Mesenteric fat pad (tissue), 1 donor: ENCODE measurements around the gene ELMO1. TPM values are rescaled to one million over a fixed set of nuclear protein-coding genes. Genes with fewer than 3 reads are reported as not detected.

ENCODE experiments used
- DNase-seq: peaks from one replicate; pipeline ENCODE4 v3.0.0-alpha.2; 2020; ENCODE audit warnings: low spot score
- total RNA-seq: library from RNA; stranded (reverse); fragmentation: NEBNext Ultra II Directional; extraction: Animal tissue kit (Norgen Biotek cat#: 25700); gene quantifications from one replicate; pipeline ENCODE4 v1.2.1, GENCODE V29; 2021
- donor health status: DM: yes; HTN: yes; CAD: no.

ELMO1 gene
- total RNA-seq, 1 donor from 2014 or later: 48.9 TPM

DNA sequence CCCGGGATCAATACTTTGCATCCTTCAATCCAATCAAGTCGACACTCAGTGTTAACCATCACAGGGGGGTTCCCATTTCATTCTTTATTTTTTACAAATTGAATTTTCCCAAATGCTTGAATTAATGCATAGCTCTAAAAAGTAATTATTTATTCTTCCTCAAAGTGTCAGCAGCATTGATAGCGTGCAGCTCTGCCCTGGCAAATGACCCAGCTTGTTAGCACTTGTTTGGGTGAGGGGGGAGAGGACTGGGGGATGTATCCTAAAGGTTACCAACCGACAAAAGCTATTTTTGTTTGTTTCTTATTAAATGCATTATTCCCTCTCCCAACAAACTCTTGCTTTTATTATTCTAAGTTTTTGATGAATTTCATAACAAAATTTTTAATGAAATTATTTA, 27.0 kb upstream of the ELMO1 start:
- no peak for DNase-seq

DNA sequence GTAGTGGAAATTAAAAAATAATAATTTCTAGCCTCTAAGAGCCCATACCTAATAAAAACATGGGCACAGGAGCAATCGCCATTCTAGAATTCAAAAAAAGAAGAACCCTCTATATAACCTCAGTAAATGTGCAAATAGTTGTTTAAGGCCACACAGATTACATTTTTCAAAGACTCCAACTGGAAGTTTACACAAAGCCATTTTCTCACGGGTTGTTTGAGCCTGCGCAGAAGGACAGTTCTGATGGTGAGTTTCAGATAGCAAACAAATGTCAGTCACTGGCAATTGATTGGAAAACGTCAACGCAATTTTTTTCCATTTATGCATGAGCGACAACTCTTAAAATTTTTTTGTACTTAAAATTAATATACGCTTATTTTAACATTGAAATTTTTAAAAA, 23.0 kb upstream of the ELMO1 start:
- no peak for DNase-seq

DNA sequence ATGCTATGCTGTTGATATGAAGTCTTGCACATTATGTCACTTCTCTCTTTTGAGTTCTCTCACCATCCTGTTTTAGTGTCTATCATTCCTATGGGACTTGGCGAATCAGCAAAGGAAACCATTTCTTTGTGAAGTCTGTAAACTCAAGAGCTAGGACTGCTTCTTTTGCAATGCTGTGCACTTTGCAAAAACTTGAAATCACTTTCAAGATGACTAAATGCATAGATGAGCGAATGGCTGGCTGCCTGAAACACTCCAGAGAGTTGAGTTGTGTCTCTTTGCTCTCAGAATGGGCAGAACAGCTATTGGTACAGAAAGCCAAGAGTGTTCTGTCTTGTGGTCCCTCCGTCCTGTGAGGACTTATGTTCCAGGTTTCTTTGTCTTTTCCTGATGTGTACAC, 18.3 kb upstream of the ELMO1 start:
- DNase-seq: no peak

DNA sequence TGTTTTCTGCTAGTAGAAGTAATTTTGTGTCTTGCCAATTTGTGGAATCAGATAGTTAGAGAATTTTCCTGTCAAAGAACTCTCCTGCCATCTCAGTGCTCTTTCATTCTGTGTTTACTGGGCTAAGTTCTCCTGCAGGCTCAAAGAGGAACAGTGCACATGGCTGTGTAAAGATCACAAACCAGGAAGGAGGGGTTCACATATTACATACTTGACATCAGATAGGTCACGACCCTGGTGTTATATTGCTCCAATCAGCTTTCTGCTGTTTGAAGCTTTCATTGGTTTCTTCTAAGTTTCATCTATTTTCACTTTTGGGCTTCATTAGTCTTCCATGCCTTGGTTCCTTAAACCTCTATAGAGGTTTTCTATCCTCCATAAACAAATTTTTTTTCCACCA, 13.5 kb upstream of the ELMO1 start:
- no peak for DNase-seq

DNA sequence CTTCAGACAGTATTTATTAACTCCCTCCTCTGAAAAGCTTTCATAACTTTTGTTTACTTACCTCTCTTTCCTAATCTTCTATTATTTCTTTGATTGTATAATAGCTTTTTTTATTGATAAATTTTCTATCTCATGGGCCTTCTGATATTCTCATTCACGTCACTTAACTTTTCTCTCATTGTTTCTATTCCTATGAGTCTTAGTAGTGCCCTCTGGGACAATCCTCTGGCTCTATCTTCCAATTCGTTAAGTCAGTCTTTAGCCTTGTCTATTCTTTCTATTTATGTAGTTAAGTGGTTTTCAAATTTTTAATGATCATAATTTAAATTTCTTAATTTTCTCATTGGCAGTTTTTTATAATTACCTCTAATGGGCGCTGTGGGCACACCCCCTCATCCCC, 6.4 kb upstream of the ELMO1 start:
- DNase-seq: no peak

DNA sequence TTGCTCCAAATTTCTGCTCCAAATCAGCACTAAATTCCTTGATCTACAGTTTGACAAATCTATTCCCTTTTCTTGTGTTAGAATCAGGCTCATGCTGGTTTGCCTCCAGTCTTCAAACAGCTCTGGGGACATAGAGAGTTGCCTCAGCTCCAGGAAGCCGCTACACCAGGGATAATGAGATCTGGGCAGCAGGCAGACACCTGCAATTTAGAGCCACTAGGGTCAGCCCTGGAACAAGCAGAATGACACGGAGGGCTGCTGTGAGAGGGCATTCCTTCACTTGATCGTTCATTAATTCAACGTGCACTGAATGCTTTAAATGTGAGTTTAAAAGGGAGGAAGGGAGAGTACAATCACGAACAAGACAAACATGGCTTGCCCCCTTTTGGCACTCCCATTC, 3.7 kb upstream of the ELMO1 start:
- no peak for DNase-seq

DNA sequence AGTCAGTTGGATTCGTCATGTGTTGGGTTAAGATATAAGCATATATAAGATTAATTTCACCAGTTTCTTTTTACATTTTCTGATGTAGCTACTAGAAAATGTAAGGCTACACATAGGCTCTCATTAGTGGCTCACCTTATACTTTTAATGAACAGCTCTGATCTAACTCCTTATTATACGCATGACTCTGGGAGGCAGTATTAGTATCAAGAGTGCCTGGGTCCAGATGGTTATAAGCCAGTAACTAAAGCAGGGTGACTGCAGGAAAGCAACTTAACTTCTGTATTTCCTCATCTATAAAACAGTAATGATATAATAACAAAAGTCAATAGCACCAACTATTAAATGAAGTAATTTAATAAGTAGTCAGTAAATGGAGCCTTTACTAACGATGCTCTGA, 1.4 kb upstream of the ELMO1 start:
- DNase-seq: no peak

DNA sequence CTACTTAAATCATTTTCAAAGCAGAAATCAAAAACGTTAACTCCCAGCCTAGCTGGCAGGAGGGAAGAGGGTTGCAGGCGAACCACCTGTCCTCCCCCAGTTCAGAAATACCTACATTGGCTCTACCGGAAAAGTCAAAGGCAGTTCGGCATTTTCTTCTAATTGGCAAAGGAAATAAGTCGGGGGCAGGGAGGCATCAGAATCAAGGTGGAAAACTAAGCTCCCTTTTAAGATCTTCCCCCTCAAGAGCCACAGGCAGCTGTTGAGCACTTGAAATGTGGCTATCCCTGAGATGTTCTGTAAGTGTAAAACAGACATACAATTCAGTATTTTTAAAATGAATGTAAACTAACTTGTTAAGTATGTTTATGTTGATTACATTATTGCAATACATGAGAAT, 957 bp upstream of the ELMO1 start:
- no peak for DNase-seq

DNA sequence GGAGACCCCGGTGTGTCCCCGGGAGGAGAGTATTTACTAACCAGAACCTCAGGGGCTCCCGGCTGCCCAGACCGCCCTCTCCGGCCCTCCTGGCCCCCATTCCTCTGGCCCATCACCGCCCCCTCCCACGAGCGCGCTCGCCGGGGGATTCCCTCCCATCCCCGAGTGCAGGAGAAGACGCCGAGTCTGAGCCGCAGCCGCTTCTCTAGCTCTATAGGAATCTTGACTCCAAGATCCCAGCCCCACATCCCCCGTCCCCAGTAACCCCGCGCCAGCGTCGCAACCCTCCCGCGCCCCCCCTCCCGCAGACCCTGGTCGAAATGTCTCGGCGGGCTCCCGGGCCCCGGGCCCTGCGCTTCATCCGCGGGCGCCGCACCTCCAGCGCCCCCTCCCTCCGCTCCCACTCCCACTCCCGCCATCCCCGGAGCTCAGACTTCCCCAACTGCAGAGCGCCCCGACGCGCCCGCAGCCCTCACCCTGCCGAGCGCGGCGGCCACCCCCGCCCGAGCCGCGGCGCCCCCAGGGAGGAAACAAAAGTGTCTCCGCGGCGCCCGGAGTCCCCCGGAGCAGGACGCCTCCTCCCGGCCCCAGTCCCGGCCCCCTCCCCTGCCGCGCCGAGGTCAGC, 541 bp downstream of the ELMO1 start:
- no peak for DNase-seq

DNA sequence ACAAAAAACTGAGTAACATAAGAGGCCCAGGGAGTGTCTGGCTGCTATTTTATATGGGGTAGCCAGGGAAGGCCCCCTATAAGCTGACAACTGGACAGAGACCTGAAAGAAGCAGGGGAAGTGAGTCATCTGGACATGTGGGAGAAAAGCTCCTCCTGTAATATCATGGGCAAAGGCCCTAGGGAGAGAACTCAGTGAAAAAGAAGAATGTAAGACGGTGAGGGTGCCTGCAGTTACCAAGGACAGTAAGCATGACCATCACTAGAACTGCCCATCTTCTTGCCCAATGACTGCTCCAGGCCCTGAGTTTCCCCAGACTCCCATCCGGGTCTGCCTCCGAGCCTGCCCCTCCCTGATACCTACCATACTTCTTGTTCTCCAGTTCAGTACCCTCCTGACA, 2.3 kb downstream of the ELMO1 start:
- no peak for DNase-seq

DNA sequence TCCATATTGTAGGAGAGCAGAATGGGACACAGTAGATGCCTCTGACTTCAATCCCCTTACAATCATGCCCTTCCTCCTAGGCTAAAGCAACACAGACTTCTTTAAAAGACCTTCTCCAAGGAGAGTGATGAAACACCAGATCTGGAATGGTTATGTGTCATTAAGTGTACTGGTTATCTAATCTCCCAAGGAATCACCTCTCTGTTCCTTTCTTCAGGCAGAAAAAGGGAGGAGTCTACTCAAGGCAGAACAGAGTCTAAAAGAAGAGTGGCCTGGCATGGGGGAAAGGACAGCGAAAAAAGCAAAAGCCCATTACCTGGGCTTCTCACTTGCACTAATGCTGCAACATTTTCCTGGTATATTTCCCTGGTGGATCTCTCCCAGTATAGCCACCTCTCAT, 2.9 kb downstream of the ELMO1 start:
- no peak for DNase-seq

DNA sequence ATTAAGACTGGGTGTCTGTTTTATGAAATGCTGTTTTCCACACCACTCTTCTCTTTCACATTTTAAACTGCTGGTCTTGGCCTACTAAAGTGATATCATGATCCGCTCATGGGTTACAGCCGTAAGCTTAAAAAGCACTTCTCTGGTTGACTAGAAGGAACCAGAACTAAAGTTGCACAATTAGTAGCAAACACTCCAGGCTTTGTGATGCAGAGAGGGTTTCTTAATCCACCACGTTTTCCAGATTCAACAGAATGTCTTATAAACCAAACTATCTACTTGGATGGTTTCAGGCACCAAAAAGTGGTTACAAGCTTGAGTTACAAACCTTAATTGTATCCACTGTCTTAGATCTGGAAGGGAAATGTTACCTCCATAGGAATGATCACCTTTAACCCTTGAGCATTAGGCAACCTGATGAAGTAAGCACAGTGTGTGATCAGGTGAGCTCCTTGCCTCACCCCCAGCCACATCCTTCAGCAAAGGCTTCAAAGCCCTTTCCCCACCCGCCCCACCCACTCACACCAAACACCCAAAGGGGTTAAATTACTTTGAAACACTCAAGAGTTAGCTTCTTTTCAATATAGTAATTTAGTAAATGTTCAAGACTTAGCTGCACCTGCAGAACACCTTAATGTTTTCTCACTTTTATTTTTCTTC, 3.5 kb downstream of the ELMO1 start:
- no peak for DNase-seq

DNA sequence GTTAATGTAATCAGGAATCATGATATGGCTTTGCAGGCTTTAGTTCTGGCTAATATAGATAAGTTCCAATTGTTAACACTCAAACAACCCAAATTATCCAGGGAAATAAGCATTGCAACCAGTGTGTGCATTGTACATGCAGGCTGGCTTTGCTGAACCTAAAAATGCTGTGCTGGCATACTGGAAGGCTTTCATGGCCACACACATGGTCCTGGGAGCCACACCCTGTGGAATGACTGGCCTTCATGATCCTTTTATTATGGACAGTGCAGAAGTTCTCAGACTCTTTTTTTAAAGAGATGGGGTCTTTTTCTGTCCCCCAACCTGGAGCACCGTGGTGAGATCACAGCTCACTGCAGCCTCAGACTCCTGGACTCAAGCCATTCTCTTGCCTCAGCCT, 5.0 kb downstream of the ELMO1 start:
- DNase-seq: no peak

DNA sequence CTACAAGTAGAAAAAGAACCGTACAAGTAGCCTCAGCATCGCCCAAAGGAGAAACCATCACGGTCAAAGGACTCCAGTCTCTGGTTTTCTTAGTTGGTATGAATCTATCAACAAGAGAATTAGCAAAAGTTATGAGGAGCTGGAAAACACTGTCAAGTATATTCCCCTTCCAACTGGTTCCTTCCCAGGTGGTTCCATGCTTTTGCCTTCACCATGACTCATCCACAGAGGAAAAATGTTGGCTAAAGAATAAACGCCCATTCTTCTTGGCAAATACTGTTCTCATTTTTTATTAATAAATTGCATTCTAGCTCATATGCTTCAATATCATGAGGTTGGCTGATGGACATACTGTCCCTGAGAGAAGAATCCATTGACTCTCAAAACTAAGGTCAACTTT, 6.4 kb downstream of the ELMO1 start:
- no peak for DNase-seq

DNA sequence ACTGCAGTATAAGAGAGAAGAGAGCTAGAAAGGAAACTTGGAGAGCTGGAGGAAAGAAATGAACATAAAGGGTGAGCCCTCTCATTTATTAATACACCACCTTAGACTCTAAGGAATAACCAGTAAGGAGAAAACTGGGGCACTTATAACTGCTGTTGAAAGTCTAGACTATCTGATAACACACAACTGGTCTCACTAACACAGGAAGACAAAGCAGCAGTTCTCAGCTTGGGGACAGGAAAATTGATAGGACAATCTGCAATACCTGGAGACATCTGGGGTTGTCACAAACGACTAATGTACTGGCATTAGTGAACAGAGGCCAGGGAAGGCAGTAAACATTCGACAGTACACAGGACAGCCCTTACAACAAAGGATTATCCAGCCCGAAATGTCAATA, 6.8 kb downstream of the ELMO1 start:
- DNase-seq: no peak

DNA sequence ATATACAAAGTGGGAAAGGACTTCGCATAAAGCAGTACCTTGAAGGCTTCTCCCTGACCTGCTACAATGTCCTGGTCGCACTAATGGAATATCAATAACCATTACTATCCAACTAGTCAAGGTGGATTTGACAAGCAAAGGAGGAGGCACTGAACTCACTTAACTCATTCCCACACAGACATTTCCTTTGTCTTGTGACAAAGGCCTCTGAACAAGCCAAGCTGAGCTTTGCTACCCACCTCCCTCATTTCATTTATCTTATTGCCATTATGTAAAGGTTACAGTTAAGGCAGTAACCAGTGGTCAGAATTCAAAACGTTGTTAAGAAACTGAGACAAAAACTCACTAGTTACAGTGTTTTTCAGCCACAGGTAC, 7.3 kb downstream of the ELMO1 start:
- DNase-seq: no peak

DNA sequence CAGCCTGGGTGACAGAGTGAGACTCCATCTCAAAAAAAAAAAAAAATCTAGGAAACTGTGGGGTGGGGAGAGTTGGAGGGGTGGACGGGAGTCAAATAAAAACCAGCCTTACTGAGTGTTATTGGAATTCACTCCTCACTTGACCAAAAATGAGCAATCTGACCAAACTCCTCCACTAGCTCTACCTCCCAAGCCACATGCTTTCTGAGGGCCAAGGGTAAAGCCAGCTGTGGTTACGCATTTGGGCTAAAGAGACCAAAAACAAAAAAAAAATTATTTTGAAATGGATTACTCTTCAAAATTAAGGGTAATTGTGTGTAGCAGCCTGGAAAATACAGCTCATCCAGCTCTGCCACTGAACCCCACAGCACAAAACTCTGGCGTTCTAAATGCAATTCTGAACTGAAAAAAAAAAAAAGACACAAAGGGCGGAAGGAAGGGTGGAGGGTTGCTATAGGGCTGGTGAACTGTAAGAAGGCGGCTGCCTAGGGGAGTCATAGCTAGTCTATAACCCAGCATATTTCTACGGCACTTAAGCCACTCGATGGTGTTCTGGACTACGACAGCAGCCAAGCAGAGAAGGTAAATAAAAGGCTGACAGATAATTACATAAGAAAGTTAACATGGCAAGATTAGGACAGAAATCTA, 7.8 kb downstream of the ELMO1 start:
- DNase-seq: no peak

DNA sequence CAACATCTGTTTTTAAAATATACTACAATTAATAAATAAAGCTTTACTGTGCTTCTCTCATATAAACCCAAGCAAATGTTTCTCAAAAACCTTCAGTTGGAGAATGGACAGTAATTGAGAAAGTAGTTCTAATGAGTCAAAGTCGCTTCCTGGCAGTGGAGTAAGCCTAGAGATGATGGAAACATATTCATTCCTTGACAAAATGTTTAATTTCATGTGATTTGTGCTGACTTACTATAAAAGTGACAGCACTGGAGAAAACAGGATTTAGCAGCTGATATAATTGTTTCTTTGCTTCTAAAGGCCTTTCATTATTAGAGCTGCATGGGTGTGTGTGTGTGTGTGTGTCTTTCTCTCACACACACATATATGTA, 9.0 kb downstream of the ELMO1 start:
- no peak for DNase-seq

DNA sequence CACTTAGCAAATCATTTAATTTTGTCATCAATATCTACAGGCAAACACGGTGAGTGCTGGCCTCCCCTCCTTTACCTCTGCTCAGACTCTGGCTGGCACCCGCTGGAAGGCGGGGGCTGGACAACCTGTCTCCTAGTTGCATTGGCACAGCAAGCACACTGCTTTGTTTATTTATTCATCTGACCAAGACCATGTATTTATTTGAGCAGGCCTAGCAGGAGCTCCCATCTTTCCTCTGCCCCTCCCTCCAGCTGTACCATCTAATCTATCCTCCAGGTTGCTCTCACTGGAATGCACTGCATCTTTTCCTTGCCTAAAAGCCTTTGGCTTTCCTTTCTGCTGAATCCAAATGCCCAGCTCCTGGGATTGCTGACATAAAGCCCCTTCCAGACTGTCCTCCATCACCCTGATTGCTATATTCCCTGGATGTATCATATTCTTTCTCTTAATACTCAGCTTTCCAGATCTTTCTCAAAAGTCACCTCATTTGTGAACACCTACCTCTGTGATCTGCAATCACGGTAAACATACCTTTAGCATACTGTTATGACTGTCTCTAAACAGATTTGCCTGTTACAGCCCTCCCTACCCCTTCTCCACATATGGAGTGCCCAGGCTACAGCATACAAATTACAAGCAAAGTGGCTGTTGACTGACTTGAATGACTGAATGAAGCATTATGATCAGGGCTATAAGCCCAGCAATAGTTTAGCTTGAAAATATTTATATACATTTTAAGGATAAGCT, 9.6 kb downstream of the ELMO1 start:
- DNase-seq: no peak

DNA sequence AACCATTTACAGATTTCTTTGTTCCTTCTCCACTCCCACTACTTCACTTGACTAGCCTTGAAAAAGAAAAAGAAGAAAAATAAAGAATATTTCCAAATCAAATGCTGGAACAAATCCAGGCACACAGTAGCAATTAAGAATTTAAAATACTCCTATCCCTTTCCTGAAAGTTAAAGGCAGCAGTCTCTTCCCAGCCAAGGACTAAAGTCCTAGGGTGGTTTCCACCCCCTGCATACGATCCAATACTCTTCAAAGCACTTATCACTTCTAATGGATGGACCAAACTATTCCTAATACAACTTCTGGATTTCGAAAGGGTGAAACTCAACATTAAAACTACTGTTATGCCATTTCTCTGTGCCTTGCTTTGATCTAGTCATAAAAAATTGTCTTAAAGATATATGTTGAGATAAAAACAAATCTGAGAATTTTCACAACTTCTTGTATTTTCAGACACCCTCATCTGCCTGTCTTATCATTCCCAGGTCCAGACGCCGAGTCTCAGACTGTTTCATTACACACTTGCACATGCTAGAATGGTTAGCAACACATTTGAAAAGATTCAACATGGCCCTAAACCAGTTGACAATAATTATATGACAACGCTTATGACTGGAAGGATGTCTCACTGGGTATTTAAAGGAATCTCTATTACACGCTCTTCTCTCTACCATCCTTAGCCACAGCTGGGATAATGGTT, 13.4 kb downstream of the ELMO1 start:
- DNase-seq: no peak

DNA sequence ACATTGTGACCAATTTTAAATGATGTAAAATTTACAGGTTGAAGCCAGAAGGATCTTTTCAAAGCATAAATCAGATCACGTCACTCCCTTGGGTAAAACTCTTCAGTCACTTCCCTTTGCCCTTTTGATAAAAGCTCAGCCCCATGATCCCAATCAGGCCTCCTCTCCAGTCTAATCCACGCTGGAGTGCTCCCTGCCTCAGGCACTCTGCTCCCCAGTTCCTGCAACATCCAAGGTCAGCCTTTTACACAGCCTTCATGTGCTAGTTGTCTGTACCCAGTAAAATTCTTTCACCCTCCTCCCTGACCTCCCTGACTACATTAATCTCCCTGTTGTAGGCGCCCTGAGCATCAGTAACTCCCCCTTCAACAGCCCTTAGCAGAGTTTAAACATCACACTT, 14.1 kb downstream of the ELMO1 start:
- no peak for DNase-seq

DNA sequence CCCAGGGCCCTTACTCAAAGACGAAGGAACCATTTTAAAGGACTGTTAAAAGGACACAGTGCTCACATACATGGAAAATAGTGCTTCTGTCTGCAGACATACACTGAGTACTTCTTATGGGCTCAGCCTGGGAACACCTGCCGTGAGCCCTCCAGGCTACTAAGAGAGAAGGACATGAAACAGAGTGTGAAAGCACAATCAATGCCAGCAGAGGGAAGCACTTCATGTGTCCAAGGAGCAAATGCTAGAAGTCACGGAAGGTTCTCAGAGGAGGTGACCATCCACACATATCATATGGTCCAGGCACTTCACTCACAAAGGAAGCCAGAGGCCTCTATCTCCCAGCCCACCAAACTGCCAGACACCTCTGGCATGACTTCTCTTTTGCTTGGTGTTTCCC, 15.5 kb downstream of the ELMO1 start:
- no peak for DNase-seq
